Measurements from ENCODE around the gene MPZL3. TPM values are rescaled to one million over a fixed set of nuclear protein-coding genes. Genes with fewer than 3 reads are reported as not detected.

Gene MPZL3
- total and polyA plus RNA-seq, 2 experiments from 2014 or later = 10.2 to 20.6 TPM

- 94% methylated on average over 5 of the region's 5 CpGs for WGBS (ENCODE audit: low lambda C conversion rate, missing lambda C conversion rate)
- DNase-seq (ENCODE audit: low spot score) = no peak
- Histone ChIP-seq H2AFZ (no peak overlapping the region), H3K27ac (no peak overlapping the region), H3K27me3 (no peaks in the 10 kb centered on the region), H4K20me1 (ENCODE audit: insufficient read depth, poor library complexity, severe bottlenecking) (no peaks in the 10 kb centered on the region), H3K4me2 (no peak overlapping the region), H3K9me3 (ENCODE audit: low read depth) (no peaks in the 10 kb centered on the region), H3K4me1 (ENCODE audit: insufficient read depth) (no peaks in the 10 kb centered on the region), H3K79me2 (no peaks in the 10 kb centered on the region), H3K9me2 (replicated peaks; ENCODE audit: insufficient read depth) (no peaks in the 10 kb centered on the region), H3K36me3 (replicated peaks; ENCODE audit: insufficient read depth, low read depth) (no peaks in the 10 kb centered on the region), H3K4me3 (no peak overlapping the region)
- no peak for TF ChIP-seq CTCF (IDR thresholded peaks at IDR 0.05; ENCODE audit: poor library complexity)
- no peak for TF ChIP-seq EZH2 (IDR thresholded peaks at IDR 0.05; ENCODE audit: borderline replicate concordance)
- TF ChIP-seq EZH2phosphoT487 (IDR thresholded peaks at IDR 0.05; ENCODE audit: low read depth, severe bottlenecking, unreplicated experiment) = no peak
Observed at GRCh38 chr11:118229274-118229847, 22.8 kb downstream of the MPZL3 start.

- Histone ChIP-seq H3K4me3 (no peak overlapping the region), H3K27ac (no peak overlapping the region)
- 91% methylated on average over 8 of the region's 8 CpGs for WGBS (ENCODE audit: low lambda C conversion rate, missing lambda C conversion rate)
Observed at GRCh38 chr11:118227865-118228785, 24.0 kb downstream of the MPZL3 start.

GRCh38 chr11:118226781-118227180 lies 25.4 kb downstream of the MPZL3 start:
- H3K36me3 ChIP-seq (replicated peaks; ENCODE audit: insufficient read depth, low read depth) = no peaks in the 10 kb centered on the region
- H4K20me1 ChIP-seq (ENCODE audit: insufficient read depth, poor library complexity, severe bottlenecking) = no peaks in the 10 kb centered on the region
- H3K9me3 ChIP-seq (ENCODE audit: low read depth) = no peaks in the 10 kb centered on the region
- H2AFZ ChIP-seq = no peak overlapping the region
- H3K4me1 ChIP-seq (ENCODE audit: insufficient read depth) = no peaks in the 10 kb centered on the region
- no peak overlapping the region for H3K27ac ChIP-seq
- no peak overlapping the region for H3K4me2 ChIP-seq
- TF ChIP-seq EZH2phosphoT487 (IDR thresholded peaks at IDR 0.05; ENCODE audit: low read depth, severe bottlenecking, unreplicated experiment) (no peak), EZH2 (IDR thresholded peaks at IDR 0.05; ENCODE audit: borderline replicate concordance) (no peak), CTCF (IDR thresholded peaks at IDR 0.05; ENCODE audit: poor library complexity) (no peak)
- no peak overlapping the region for H3K4me3 ChIP-seq
- H3K9me2 ChIP-seq (replicated peaks; ENCODE audit: insufficient read depth) = no peaks in the 10 kb centered on the region
- no peaks in the 10 kb centered on the region for H3K79me2 ChIP-seq
- WGBS (ENCODE audit: low lambda C conversion rate, missing lambda C conversion rate) = 86% methylated on average over 2 of the region's 2 CpGs
- no peak for DNase-seq (ENCODE audit: low spot score)
- H3K27me3 ChIP-seq = no peaks in the 10 kb centered on the region

More at GRCh38 chr11:118227865-118228785, 24.0 kb downstream of the MPZL3 start:
- TF ChIP-seq CTCF (IDR thresholded peaks at IDR 0.05; ENCODE audit: poor library complexity) (no peak), EZH2phosphoT487 (IDR thresholded peaks at IDR 0.05; ENCODE audit: low read depth, severe bottlenecking, unreplicated experiment) (no peak), EZH2 (IDR thresholded peaks at IDR 0.05; ENCODE audit: borderline replicate concordance) (no peak)
- Histone ChIP-seq H3K4me2 (no peak overlapping the region), H3K79me2 (no peaks in the 10 kb centered on the region), H3K9me2 (replicated peaks; ENCODE audit: insufficient read depth) (no peaks in the 10 kb centered on the region), H3K9me3 (ENCODE audit: low read depth) (no peaks in the 10 kb centered on the region), H3K4me1 (ENCODE audit: insufficient read depth) (no peaks in the 10 kb centered on the region), H3K27me3 (no peaks in the 10 kb centered on the region), H3K36me3 (replicated peaks; ENCODE audit: insufficient read depth, low read depth) (no peaks in the 10 kb centered on the region), H4K20me1 (ENCODE audit: insufficient read depth, poor library complexity, severe bottlenecking) (no peaks in the 10 kb centered on the region), H2AFZ (no peak overlapping the region)
- no peak for DNase-seq (ENCODE audit: low spot score)

All from hepatocyte (in vitro differentiated cells).